Measurements from ENCODE around the gene ISLR.

GRCh38 chr15:74136540-74136813, 37.0 kb upstream of the ISLR start:
- TF ChIP-seq CTCF (conservative IDR thresholded peaks at IDR 0.05; ENCODE audit: low read depth, low read length) (no peak), EZH2 (IDR thresholded peaks at IDR 0.05; ENCODE audit: low read length, unreplicated experiment) (no peak)
